PFSK-1 (cell line): Measurements from ENCODE around the gene DNAJC25.

ENCODE experiments used
- FOXP2 ChIP-seq: optimal IDR thresholded peaks from 2 replicates; pipeline ENCODE3; 2011; ENCODE audit warnings: borderline replicate concordance, control low read depth, inconsistent platforms; ENCODE audit not compliant: insufficient read depth; ENCODE audit errors: extremely low read length, extremely low read depth
- POLR2AphosphoS5 ChIP-seq: IDR thresholded peaks from 2 replicates; pipeline ENCODE4 v1.6.1; 2012; ENCODE audit warnings: low read depth, mild to moderate bottlenecking, control low read depth, low read length, moderate library complexity
- SIN3A ChIP-seq: IDR thresholded peaks from 2 replicates; pipeline ENCODE4 v1.6.1; 2012; ENCODE audit warnings: mild to moderate bottlenecking, low read length, moderate library complexity, borderline replicate concordance; ENCODE audit not compliant: insufficient read depth
- TAF1 ChIP-seq: IDR thresholded peaks from 2 replicates; pipeline ENCODE4 v1.6.1; 2012; ENCODE audit warnings: low read length, control low read depth, borderline replicate concordance; ENCODE audit not compliant: insufficient read depth
- TF ChIP-seq, protein P1 (sequence below), 2 experiments: IDR thresholded peaks; 2 replicates each; pipeline versions ENCODE4 v1.6.1 to v1.8.0; 2011 to 2012; ENCODE audit warnings: low read depth in 2 of 2, low read length in 2 of 2, control low read depth in 1 of 2, inconsistent platforms in 1 of 2, mild to moderate bottlenecking in 1 of 2, moderate library complexity in 1 of 2; ENCODE audit not compliant: insufficient read depth in 1 of 2

DNA sequence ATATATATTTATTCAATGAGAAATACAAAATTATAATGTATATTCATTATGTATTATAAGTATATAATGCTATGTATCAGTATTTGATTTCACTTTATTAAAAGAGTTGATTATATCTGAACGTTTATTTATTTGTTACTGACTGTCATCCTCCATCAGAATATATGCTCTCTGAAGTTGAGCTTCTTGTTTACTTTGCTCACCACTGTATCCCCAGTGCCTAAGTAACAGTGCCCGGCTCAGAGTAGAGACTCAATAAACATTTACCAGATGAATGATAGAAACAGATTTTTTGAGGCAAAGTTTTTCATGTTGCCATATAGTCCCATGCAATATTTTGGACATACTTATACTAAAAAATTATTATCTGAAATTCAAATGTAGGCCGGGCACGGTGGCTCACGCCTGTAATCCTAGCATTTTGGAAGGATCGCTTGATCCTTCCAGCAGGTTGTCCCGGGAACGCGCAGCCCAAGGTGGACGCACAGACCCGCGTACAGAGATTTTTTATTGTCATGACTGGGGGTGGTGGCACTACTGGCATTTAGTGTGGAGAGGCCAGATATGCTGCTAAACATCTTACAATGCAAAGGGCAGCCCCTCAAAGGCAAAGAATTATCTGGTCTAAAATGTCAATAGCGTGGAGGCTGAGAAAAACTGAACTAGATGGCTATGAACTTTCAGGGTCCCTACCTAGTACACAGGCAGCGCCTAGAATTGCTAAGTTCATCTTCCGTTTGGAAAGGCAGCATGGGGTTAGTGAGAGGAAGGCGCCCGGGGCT is 761 bp upstream of the DNAJC25 start:
- no peak for TF ChIP-seq POLR2AphosphoS5
- TF ChIP-seq, protein P1, sequence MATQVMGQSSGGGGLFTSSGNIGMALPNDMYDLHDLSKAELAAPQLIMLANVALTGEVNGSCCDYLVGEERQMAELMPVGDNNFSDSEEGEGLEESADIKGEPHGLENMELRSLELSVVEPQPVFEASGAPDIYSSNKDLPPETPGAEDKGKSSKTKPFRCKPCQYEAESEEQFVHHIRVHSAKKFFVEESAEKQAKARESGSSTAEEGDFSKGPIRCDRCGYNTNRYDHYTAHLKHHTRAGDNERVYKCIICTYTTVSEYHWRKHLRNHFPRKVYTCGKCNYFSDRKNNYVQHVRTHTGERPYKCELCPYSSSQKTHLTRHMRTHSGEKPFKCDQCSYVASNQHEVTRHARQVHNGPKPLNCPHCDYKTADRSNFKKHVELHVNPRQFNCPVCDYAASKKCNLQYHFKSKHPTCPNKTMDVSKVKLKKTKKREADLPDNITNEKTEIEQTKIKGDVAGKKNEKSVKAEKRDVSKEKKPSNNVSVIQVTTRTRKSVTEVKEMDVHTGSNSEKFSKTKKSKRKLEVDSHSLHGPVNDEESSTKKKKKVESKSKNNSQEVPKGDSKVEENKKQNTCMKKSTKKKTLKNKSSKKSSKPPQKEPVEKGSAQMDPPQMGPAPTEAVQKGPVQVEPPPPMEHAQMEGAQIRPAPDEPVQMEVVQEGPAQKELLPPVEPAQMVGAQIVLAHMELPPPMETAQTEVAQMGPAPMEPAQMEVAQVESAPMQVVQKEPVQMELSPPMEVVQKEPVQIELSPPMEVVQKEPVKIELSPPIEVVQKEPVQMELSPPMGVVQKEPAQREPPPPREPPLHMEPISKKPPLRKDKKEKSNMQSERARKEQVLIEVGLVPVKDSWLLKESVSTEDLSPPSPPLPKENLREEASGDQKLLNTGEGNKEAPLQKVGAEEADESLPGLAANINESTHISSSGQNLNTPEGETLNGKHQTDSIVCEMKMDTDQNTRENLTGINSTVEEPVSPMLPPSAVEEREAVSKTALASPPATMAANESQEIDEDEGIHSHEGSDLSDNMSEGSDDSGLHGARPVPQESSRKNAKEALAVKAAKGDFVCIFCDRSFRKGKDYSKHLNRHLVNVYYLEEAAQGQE (IDR thresholded peaks at IDR 0.05; ENCODE audit: insufficient read depth in 1 of 2, low read depth in 2 of 2, low read length in 2 of 2) = no peak
- TF ChIP-seq SIN3A = no peak
- TF ChIP-seq TAF1 = no peak
- no peak for TF ChIP-seq FOXP2
